SK-N-SH treated with all-trans-retinoic acid at 6 μM for 48 hours (cell line): ENCODE measurements around the gene GLDN.
"Not testable (repeated sequence)": the region's sequence is repeated elsewhere in the genome, so short reads cannot be mapped to it uniquely, and the experiment has no call there.

Source experiments
- ATAC-seq: fragments of 200-7000 bp; cut with Tn5 transposase; 3 replicates; pipeline ENCODE4 v1.9.1; 2020; ENCODE audit warnings: mild to moderate bottlenecking, moderate library complexity
- ARNTL ChIP-seq: fragments of 450-650 bp; formaldehyde crosslinking; IDR thresholded peaks from 2 replicates; pipeline ENCODE4 v1.5.0; 2020; ENCODE audit warnings: low read depth, mild to moderate bottlenecking, moderate library complexity, borderline replicate concordance
- BACH2 ChIP-seq: fragments of 250-450 bp; sonication (Bioruptor Pico); IDR thresholded peaks from 2 replicates; pipeline ENCODE4 v1.9.0; 2021; ENCODE audit warnings: mild to moderate bottlenecking, borderline replicate concordance
- CREB5 ChIP-seq: fragments of 250-450 bp; sonication (Bioruptor Pico); IDR thresholded peaks from 2 replicates; pipeline ENCODE4 v1.5.1; 2020; ENCODE audit warnings: low read depth, mild to moderate bottlenecking, moderate library complexity
- CSDC2 ChIP-seq: fragments of 250-450 bp; sonication (Bioruptor Pico); IDR thresholded peaks from 2 replicates; pipeline ENCODE4 v1.5.0; 2020; ENCODE audit warnings: mild to moderate bottlenecking, moderate library complexity
- CSRNP3 ChIP-seq: fragments of 250-450 bp; sonication (Bioruptor Pico); IDR thresholded peaks from 2 replicates; pipeline ENCODE4 v1.5.1; 2021; ENCODE audit warnings: mild to moderate bottlenecking, moderate library complexity
- ESRRG ChIP-seq: fragments of 250-450 bp; sonication (Bioruptor Pico); IDR thresholded peaks from 2 replicates; pipeline ENCODE4 v1.6.1; 2021; ENCODE audit warnings: mild to moderate bottlenecking
- GLIS3 ChIP-seq: fragments of 250-450 bp; sonication (Bioruptor Pico); IDR thresholded peaks from 2 replicates; pipeline ENCODE4 v1.5.0; 2020; ENCODE audit warnings: mild to moderate bottlenecking, moderate library complexity
- ISL1 ChIP-seq: fragments of 250-450 bp; sonication (Bioruptor Pico); IDR thresholded peaks from 2 replicates; pipeline ENCODE4 v2.1.2; 2022; ENCODE audit warnings: mild to moderate bottlenecking, moderate library complexity
- OSR1 ChIP-seq: fragments of 250-450 bp; sonication (Bioruptor Pico); IDR thresholded peaks from 2 replicates; pipeline ENCODE4 v1.8.0; 2022; ENCODE audit warnings: moderate library complexity, mild to moderate bottlenecking, inconsistent platforms
- PATZ1 ChIP-seq: fragments of 250-450 bp; sonication (Bioruptor Pico); IDR thresholded peaks from 2 replicates; pipeline ENCODE4 v1.8.0; 2020; ENCODE audit warnings: mild to moderate bottlenecking, moderate library complexity, borderline replicate concordance
- POU6F1 ChIP-seq: fragments of 250-450 bp; sonication (Bioruptor Pico); IDR thresholded peaks from 2 replicates; pipeline ENCODE4 v1.8.0; 2021; ENCODE audit warnings: low read depth, mild to moderate bottlenecking, moderate library complexity, borderline replicate concordance
- RARB ChIP-seq: fragments of 250-450 bp; sonication (Bioruptor Pico); IDR thresholded peaks from 2 replicates; pipeline ENCODE4 v1.8.0; 2021; ENCODE audit warnings: mild to moderate bottlenecking, moderate library complexity
- TCF4 ChIP-seq: fragments of 250-450 bp; sonication (Bioruptor Pico); IDR thresholded peaks from 2 replicates; pipeline ENCODE4 v1.8.0; 2021; ENCODE audit warnings: mild to moderate bottlenecking, moderate library complexity, borderline replicate concordance
- TOX ChIP-seq: fragments of 250-450 bp; sonication (Bioruptor Pico); IDR thresholded peaks from 2 replicates; pipeline ENCODE4 v1.8.0; 2021; ENCODE audit warnings: mild to moderate bottlenecking, moderate library complexity, borderline replicate concordance
- TSHZ2 ChIP-seq: fragments of 250-450 bp; sonication (Bioruptor Pico); IDR thresholded peaks from 2 replicates; pipeline ENCODE4 v1.5.0; 2020; ENCODE audit warnings: mild to moderate bottlenecking, moderate library complexity
- ZC3H10 ChIP-seq: fragments of 250-450 bp; sonication (Bioruptor Pico); IDR thresholded peaks from 2 replicates; pipeline ENCODE4 v1.5.1; 2021; ENCODE audit warnings: mild to moderate bottlenecking, moderate library complexity
- ZFP3 ChIP-seq: fragments of 250-450 bp; sonication (Bioruptor Pico); IDR thresholded peaks from 2 replicates; pipeline ENCODE4 v1.5.0; 2020; ENCODE audit warnings: mild to moderate bottlenecking, moderate library complexity
- ZFP30 ChIP-seq: fragments of 450-650 bp; formaldehyde crosslinking; IDR thresholded peaks from 2 replicates; pipeline ENCODE4 v1.5.0; 2022; ENCODE audit warnings: mild to moderate bottlenecking, moderate library complexity
- ZNF565 ChIP-seq: fragments of 450-650 bp; formaldehyde crosslinking; conservative IDR thresholded peaks from 2 replicates; pipeline ENCODE4 v1.5.0; 2020; ENCODE audit warnings: low read depth, mild to moderate bottlenecking, moderate library complexity
- ZNF70 ChIP-seq: fragments of 450-650 bp; formaldehyde crosslinking; IDR thresholded peaks from 2 replicates; pipeline ENCODE4 v1.5.0; 2020; ENCODE audit warnings: mild to moderate bottlenecking, moderate library complexity
- ZNF8 ChIP-seq: fragments of 450-650 bp; formaldehyde crosslinking; IDR thresholded peaks from 2 replicates; pipeline ENCODE4 v1.5.0; 2020; ENCODE audit warnings: mild to moderate bottlenecking, moderate library complexity

The GLDN gene

GRCh38 chr15:51444807-51445206, 103.4 kb downstream of the GLDN start:
- ATAC-seq: no peak
- TF ChIP-seq TCF4 (CRISPR knock-in tag) (no peak), ESRRG (CRISPR knock-in tag) (no peak), POU6F1 (CRISPR knock-in tag) (no peak), ISL1 (CRISPR knock-in tag) (no peak), ZNF70 (CRISPR knock-in tag) (no peak), TSHZ2 (no peak), OSR1 (CRISPR knock-in tag) (no peak), ARNTL (CRISPR knock-in tag) (no peak), ZNF565 (CRISPR knock-in tag) (no peak), CSDC2 (CRISPR knock-in tag) (no peak), ZNF8 (no peak), ZFP3 (CRISPR knock-in tag) (no peak), ZFP30 (no peak), TOX (CRISPR knock-in tag) (no peak), CSRNP3 (CRISPR knock-in tag) (no peak), CREB5 (no peak), RARB (CRISPR knock-in tag) (no peak), PATZ1 (CRISPR knock-in tag) (no peak), ZC3H10 (no peak)
- TF ChIP-seq, all 23 proteins: peak for 0

- ATAC-seq: not testable (repeated sequence)
Measured at GRCh38 chr15:51446029-51446744, 104.7 kb downstream of the GLDN start.

GRCh38 chr15:51447855-51448621, 106.6 kb downstream of the GLDN start:
- no peak for ATAC-seq
- TF ChIP-seq CSDC2 (CRISPR knock-in tag) (no peak), TOX (CRISPR knock-in tag) (no peak), ZNF565 (CRISPR knock-in tag) (no peak), TCF4 (CRISPR knock-in tag) (no peak), BACH2 (CRISPR knock-in tag) (no peak), GLIS3 (CRISPR knock-in tag) (no peak), POU6F1 (CRISPR knock-in tag) (no peak)
